Keratinocyte (primary cell): ENCODE data around the gene RAMP1.

Source experiments
- CTCF ChIP-seq, 3 experiments: IDR thresholded peaks in 1 of 3; conservative IDR thresholded peaks in 1 of 3; optimal IDR thresholded peaks in 1 of 3; 2 replicates in 2 of 3; 3 replicates in 1 of 3; pipeline versions ENCODE3 to v1.5.1; 2011; ENCODE audit warnings: low read length in 3 of 3, mild to moderate bottlenecking in 3 of 3, moderate library complexity in 2 of 3, control low read depth in 1 of 3, inconsistent platforms in 1 of 3; ENCODE audit not compliant: insufficient read depth in 2 of 3; ENCODE audit errors: extremely low read depth in 1 of 3
- EZH2 ChIP-seq: IDR thresholded peaks from one replicate; pipeline ENCODE4 v1.6.1; 2012; ENCODE audit warnings: inconsistent platforms, mild to moderate bottlenecking, low read length, moderate library complexity

DNA sequence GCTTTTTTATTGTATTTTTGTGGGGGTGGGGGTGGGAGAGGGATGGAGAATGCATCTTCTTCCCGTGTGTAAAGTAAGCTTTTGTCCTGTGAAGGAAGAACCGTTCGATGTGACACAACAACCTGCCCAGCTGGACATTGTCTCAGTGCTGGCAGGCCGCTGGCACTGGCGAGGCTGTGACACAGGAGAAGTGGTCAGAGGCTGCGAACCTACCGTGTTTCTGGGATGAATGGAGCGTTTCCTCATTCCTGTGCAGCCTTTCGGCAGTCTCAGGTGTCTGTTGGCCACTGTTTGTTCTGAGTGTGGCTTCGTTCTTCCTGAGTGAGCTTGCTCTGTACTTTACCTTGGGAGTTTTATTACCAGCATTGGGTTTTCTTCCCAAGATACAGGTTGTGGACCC, 8.0 kb downstream of the RAMP1 start:
- no peak for TF ChIP-seq CTCF (optimal IDR thresholded peaks at IDR 0.05 in 1 of 3, IDR thresholded peaks at IDR 0.05 in 1 of 3, conservative IDR thresholded peaks at IDR 0.05 in 1 of 3; ENCODE audit: extremely low read depth in 1 of 3, insufficient read depth in 2 of 3, low read length in 3 of 3)
- no peak for TF ChIP-seq EZH2
